GM21381 (cell line): ENCODE results near the gene HIC1.
A peak's percentile ranks its signal among the peaks of the same experiment; 100 is the strongest.
"Not testable (repeated sequence)": the region's sequence is repeated elsewhere in the genome, so short reads cannot be mapped to it uniquely, and the experiment has no call there.

Source experiments
- ATAC-seq: cut with Tn5 transposase; IDR thresholded peaks from one replicate; pipeline ENCODE4 v1.9.1; 2021; ENCODE audit warnings: mild to moderate bottlenecking, moderate library complexity; ENCODE audit not compliant: unreplicated experiment

The HIC1 gene

GRCh38 chr17:2054512-2055291 lies at the start of gene HIC1:
HIC1 (plus strand) TSS chr17:2055103; CDS start chr17:2056691, 1,588 bp downstream.
- ATAC-seq: peak; percentile 31

- ATAC-seq: no peak
These were observed 46.4 kb upstream of the HIC1 start for GRCh38 chr17:2008332-2009126.

GRCh38 chr17:2009737-2010136 lies 45.2 kb upstream of the HIC1 start:
- ATAC-seq: no peak

GRCh38 chr17:2011411-2012371 lies 43.2 kb upstream of the HIC1 start:
- ATAC-seq: no peak

GRCh38 chr17:2012499-2012898 lies 42.4 kb upstream of the HIC1 start:
- ATAC-seq: no peak

GRCh38 chr17:2013220-2013993 lies 41.5 kb upstream of the HIC1 start:
- not testable (repeated sequence) for ATAC-seq

- ATAC-seq: no peak
These were observed 40.9 kb upstream of the HIC1 start for GRCh38 chr17:2013994-2014317.

- no peak for ATAC-seq
These were observed 39.6 kb upstream of the HIC1 start for GRCh38 chr17:2015314-2015713.

- ATAC-seq: no peak
These were observed 38.4 kb upstream of the HIC1 start for GRCh38 chr17:2016494-2016893.

GRCh38 chr17:2017274-2017941 lies 37.5 kb upstream of the HIC1 start:
- ATAC-seq: no peak

- no peak for ATAC-seq
These were observed 36.0 kb upstream of the HIC1 start for GRCh38 chr17:2018716-2019510.

GRCh38 chr17:2019723-2020122 lies 35.2 kb upstream of the HIC1 start:
- ATAC-seq: no peak

- no peak for ATAC-seq
These were observed 34.2 kb upstream of the HIC1 start for GRCh38 chr17:2020721-2021120.

GRCh38 chr17:2022647-2023240 lies 32.2 kb upstream of the HIC1 start:
- no peak for ATAC-seq

GRCh38 chr17:2023256-2023655 lies 31.6 kb upstream of the HIC1 start:
- ATAC-seq: no peak

GRCh38 chr17:2023692-2024571 lies 31.0 kb upstream of the HIC1 start:
- ATAC-seq: no peak

GRCh38 chr17:2024572-2025219 lies 30.2 kb upstream of the HIC1 start:
- no peak for ATAC-seq
